HG03342 (cell line): ENCODE measurements around the gene PIP5K1B.
"Not testable (repeated sequence)": the region's sequence is repeated elsewhere in the genome, so short reads cannot be mapped to it uniquely, and the experiment has no call there.

Source experiments
- ATAC-seq: cut with Tn5 transposase; IDR thresholded peaks from one replicate; pipeline ENCODE4 v1.9.1; 2021; ENCODE audit warnings: mild to moderate bottlenecking, moderate library complexity; ENCODE audit not compliant: unreplicated experiment

The PIP5K1B gene

DNA sequence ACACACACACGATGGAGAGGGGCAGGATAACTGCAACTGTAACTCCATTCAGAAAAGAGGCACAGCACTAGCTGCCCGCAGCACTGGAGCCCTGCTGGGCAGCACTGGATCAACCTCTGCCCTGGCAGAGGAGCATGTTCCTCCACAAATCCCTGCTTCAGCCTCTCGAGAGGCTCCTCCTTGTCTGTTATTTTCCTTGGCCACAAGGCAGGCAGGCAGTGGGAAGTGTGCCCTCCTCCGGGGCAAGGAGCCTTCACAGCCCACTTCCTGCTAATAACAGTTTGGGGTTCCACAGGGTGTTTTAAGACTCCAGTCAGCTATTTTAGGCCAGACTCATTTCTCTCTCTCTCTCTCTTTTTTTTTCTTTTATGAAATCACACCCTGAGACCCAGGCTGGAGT lies 342.3 kb downstream of the PIP5K1B start:
- ATAC-seq: no peak

DNA sequence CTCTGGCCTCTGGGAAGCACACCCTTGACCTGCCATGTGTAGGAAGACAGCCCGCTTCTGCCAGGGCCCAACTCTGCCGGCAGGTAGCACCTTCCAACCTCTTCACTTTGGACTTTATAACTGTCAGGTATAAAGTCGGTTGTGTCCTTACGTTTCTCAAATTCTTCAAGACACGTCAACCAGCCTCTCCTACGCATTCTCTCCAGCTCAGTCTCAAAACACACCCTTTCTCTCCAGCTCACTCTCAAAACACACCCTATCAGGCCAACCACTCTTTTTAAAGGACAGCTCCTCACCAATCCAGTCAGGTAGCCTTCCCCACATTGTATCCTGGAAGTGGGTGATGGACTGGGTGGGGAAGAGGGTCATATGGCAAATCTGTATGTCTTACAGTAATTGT lies 344.1 kb downstream of the PIP5K1B start:
- no peak for ATAC-seq

DNA sequence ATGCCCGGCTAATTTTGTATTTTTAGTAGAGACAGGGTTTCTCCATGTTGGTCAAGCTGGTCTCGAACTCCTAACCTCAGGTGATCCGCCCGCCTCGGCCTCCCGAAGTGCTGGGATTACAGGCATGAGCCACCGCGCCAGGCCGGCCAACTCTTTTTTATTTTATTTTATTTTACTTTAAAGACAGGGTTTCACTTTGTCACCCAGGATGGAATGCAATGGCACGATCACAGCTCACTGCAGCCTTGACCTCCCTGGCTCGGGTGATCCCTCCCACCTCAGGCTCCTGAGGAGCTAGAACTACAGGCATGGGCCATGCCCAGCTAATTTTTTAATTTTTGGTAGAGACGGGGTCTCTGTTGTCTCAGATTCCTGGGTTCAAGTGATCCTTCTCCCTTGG lies 345.9 kb downstream of the PIP5K1B start:
- not testable (repeated sequence) for ATAC-seq

DNA sequence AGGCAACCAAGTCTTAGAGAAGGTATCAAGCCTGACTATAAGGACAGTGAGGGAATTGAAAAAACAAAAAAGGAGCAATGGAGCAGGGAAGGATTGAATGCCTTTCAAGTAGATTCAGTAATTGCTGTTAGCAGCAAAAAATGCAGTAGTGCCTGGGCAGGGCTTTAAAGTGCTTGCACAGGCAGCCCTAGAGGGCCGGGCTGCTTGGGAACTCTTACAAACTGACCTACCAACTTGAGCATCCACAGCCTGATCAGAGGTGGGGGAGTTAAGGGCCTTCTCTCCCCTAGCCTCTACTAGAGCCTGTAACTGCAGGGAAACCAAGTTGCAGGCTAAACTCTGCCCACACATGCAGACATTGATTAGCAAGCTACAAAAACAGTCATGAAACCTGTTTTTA lies 349.9 kb downstream of the PIP5K1B start:
- no peak for ATAC-seq

DNA sequence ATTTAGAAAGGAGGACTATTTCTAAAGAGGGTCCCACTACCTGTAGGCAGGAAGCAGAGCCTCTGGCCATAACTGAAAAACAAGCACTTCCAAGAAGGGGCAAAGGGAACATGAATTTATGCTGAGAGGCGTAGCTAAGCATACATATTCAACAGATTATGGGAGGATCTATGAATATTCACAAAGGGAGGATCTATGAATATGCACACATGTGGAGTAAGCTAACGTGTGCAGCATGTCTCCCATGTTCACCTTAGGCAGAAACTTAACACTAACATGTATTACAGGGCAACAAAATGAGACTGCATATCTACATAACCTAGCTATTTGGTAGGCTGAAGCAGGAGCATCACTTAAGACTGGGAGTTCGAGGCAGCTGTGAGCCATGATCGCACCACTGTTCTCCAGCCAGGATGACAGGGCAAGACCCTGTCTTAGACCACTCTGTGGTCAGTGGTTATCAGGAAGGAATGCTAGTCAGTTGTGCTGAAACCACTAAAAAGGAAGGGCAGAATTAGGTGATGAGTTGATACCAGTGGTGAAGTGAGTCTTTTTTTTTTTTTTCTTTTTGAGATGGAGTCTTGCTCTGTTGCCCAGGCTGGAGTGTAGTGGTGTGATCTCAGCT lies 351.3 kb downstream of the PIP5K1B start:
- no peak for ATAC-seq

DNA sequence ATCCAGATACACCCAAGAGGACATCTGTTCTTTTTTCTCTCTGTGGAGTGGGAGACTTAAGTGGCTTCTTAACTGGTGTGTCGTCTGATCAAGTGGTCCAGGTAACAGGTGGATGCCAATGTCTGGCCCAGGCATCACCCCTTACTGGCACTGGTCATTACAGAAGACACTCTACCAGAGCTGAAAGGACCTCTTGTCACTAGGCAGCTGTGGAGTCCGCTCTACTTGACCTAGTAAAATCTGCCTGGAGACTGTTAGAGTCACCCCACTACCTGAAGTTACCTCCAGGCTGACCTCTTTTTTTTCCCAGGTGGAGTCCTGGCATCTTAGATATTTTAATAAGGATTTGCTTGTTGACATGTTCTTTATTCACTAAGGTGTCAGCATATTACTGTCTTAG lies 353.1 kb downstream of the PIP5K1B start:
- no peak for ATAC-seq
